B cell (primary cell): ENCODE data around the gene DCST2. TPM values are rescaled to one million over a fixed set of nuclear protein-coding genes. Genes with fewer than 3 reads are reported as not detected.

Experiments used
- ATAC-seq: fragments of 200-7000 bp; cut with Tn5 transposase; one replicate; pipeline ENCODE4 v1.10.0; 2021; ENCODE audit warnings: low read depth, mild to moderate bottlenecking, moderate number of reproducible peaks, moderate library complexity
- CTCF ChIA-PET: fragments of 350-600 bp; sonication (Branson Sonifier 250); formaldehyde crosslinking; loops from one replicate; lab custom pipeline; 2021; ENCODE audit warnings: antibody characterized with exemption, inconsistent platforms; lab: Charles Lee
- POLR2A ChIA-PET: fragments of 350-600 bp; sonication (Branson Sonifier 250); formaldehyde crosslinking; loops from one replicate; lab custom pipeline; 2021; ENCODE audit warnings: antibody characterized with exemption; lab: Charles Lee
- DNase-seq: peaks from one replicate; pipeline ENCODE4 v3.0.0; 2013
- H2AFZ ChIP-seq: 2 replicates; pipeline ENCODE4 v1.6.1; 2012; ENCODE audit warnings: mild to moderate bottlenecking, low read depth, low read length; ENCODE audit not compliant: insufficient read depth, poor library complexity, severe bottlenecking
- H3K27ac ChIP-seq, 2 donors: 1 replicate in 1 of 2; 2 replicates in 1 of 2; pipeline ENCODE4 v1.5.1; 2012 to 2013; ENCODE audit warnings: low read length in 2 of 2, mild to moderate bottlenecking in 2 of 2, moderate library complexity in 1 of 2
- H3K27me3 ChIP-seq, 4 experiments: fragments of 200-600 bp in 1 of 4; sonication (generic) in 1 of 4; replicated peaks in 1 of 4; 1 replicate in 2 of 4; 2 replicates in 2 of 4; pipeline versions ENCODE4 v1.6.1 to v1.7.0; 2013 to 2016; ENCODE audit warnings: low read length in 3 of 4, mild to moderate bottlenecking in 2 of 4, mixed read lengths in 1 of 4, moderate library complexity in 1 of 4; ENCODE audit not compliant: insufficient read depth in 4 of 4, control insufficient read depth in 3 of 4; ENCODE audit errors: control extremely low read depth in 1 of 4
- H3K36me3 ChIP-seq, 2 experiments: replicated peaks in 1 of 2; 1 replicate in 1 of 2; 2 replicates in 1 of 2; pipeline versions ENCODE4 v1.6.1 to v1.7.1; 2013; ENCODE audit warnings: low read length in 1 of 2; ENCODE audit not compliant: insufficient read depth in 2 of 2, control insufficient read depth in 1 of 2; ENCODE audit errors: control extremely low read depth in 1 of 2, extremely low read depth in 1 of 2
- H3K4me1 ChIP-seq, 2 donors: fragments of 200-600 bp in 1 of 2; sonication (generic) in 1 of 2; 1 replicate in 1 of 2; 2 replicates in 1 of 2; pipeline versions ENCODE4 v1.5.1 to v1.6.1; 2013 to 2017; ENCODE audit warnings: low read length in 2 of 2; ENCODE audit not compliant: control insufficient read depth in 2 of 2, insufficient read depth in 2 of 2
- H3K4me2 ChIP-seq: replicated peaks from 2 replicates; pipeline ENCODE3; 2012; ENCODE audit warnings: mild to moderate bottlenecking, low read depth, low read length; ENCODE audit not compliant: poor library complexity, severe bottlenecking
- H3K4me3 ChIP-seq, 5 experiments: fragments of 200-600 bp in 1 of 5; sonication (generic) in 1 of 5; 1 replicate in 3 of 5; 2 replicates in 2 of 5; pipeline versions ENCODE4 v1.5.1 to v1.7.0; 2011 to 2016; ENCODE audit warnings: low read length in 4 of 5, mild to moderate bottlenecking in 4 of 5, low read depth in 2 of 5, control low read depth in 1 of 5, moderate library complexity in 1 of 5; ENCODE audit not compliant: insufficient read depth in 1 of 5; ENCODE audit errors: control extremely low read depth in 1 of 5, extremely low read depth in 1 of 5
- H3K79me2 ChIP-seq: fragments of 200-600 bp; sonication (generic); one replicate; pipeline ENCODE4 v1.6.0; 2016; ENCODE audit warnings: low read length; ENCODE audit not compliant: control insufficient read depth, insufficient read depth
- H3K9ac ChIP-seq: fragments of 200-600 bp; sonication (generic); 2 replicates; pipeline ENCODE4 v1.6.1; 2017; ENCODE audit warnings: mild to moderate bottlenecking, low read length, moderate library complexity
- H3K9me3 ChIP-seq, 3 donors: one replicate each; pipeline versions ENCODE4 v1.6.1 to v1.7.1; 2013; ENCODE audit warnings: low read length in 2 of 3; ENCODE audit not compliant: control insufficient read depth in 2 of 3, insufficient read depth in 1 of 3; ENCODE audit errors: control extremely low read depth in 1 of 3
- H4K20me1 ChIP-seq: 2 replicates; pipeline ENCODE4 v1.6.0; 2012; ENCODE audit warnings: mild to moderate bottlenecking, low read length; ENCODE audit not compliant: insufficient read depth, control insufficient read depth, poor library complexity, severe bottlenecking
- H3K27ac Mint-ChIP-seq: one replicate; pipeline ENCODE4 v1.8.0; 2021; ENCODE audit warnings: mixed read lengths
- H3K27me3 Mint-ChIP-seq: one replicate; pipeline ENCODE4 v1.8.0; 2021; ENCODE audit warnings: mixed read lengths
- H3K4me1 Mint-ChIP-seq: one replicate; pipeline ENCODE4 v1.8.0; 2021; ENCODE audit warnings: mixed read lengths
- H3K4me3 Mint-ChIP-seq: one replicate; pipeline ENCODE4 v1.8.0; 2021; ENCODE audit warnings: mixed read lengths
- H3K9me3 Mint-ChIP-seq: one replicate; pipeline ENCODE4 v1.8.0; 2022; ENCODE audit warnings: mixed read lengths; ENCODE audit not compliant: insufficient read depth
- CTCF ChIP-seq: fragments of 200-600 bp; IDR thresholded peaks from one replicate; pipeline ENCODE4 v1.8.0; 2022; ENCODE audit warnings: antibody characterized with exemption, mild to moderate bottlenecking
- EZH2 ChIP-seq: IDR thresholded peaks from 2 replicates; pipeline ENCODE4 v1.6.1; 2012; ENCODE audit warnings: borderline replicate concordance, low read depth, mild to moderate bottlenecking, moderate library complexity, low read length; ENCODE audit not compliant: insufficient read depth, poor library complexity, severe bottlenecking
- WGBS: methylation state at CpG from one replicate; pipeline ENCODE4 v1.1.5; 2013; ENCODE audit warnings: missing lambda C conversion rate; ENCODE audit not compliant: insufficient coverage; 5-methylcytosine and 5-hydroxymethylcytosine counted together
- intact Hi-C: fragments of 100-400 bp; cut with micrococcal nuclease; formaldehyde crosslinking; loops from one replicate; pipeline ENCODE4 v1.10.0; 2022
- polyA plus RNA-seq: library from polyadenylated mRNA; depleted of rRNA; stranded (reverse); fragments of >200 nt; gene quantifications from 2 replicates; pipeline ENCODE4 v1.2.3, GENCODE V29; 2012
- total RNA-seq, 2 donors: library from RNA; stranded (reverse); fragments of 120-200 nt in 1 of 2; gene quantifications; 1 replicate in 1 of 2; 2 replicates in 1 of 2; pipeline versions ENCODE4 v1.2.3 to v1.2.4, GENCODE V29; 2013 to 2022

The DCST2 gene
- total and polyA plus RNA-seq, 2 donors (not counting 1 experiment from before 2014, with no cell fraction given), result 0.89 to 5.4 TPM

- Histone ChIP-seq H4K20me1 (no peaks in the 10 kb centered on the region), H3K9me3 (no peaks in the 10 kb centered on the region), H3K27ac (no peak overlapping the region), H3K9ac (no peak overlapping the region), H3K4me2 (no peak overlapping the region), H3K36me3 (no peaks in the 10 kb centered on the region), H3K4me3 (no peak overlapping the region), H3K27me3 (no peaks in the 10 kb centered on the region), H2AFZ (no peak overlapping the region), H3K79me2 (no peaks in the 10 kb centered on the region), H3K4me1 (no peaks in the 10 kb centered on the region)
- POLR2A ChIA-PET, result no interaction called here
- Mint-ChIP-seq H3K9me3 (no peaks in the 10 kb centered on the region), H3K27ac (no peak overlapping the region), H3K27me3 (peaks cover 7% of the 10 kb centered on the region), H3K4me3 (no peak overlapping the region), H3K4me1 (no peaks in the 10 kb centered on the region)
- intact Hi-C loops, result no loop called here
- TF ChIP-seq EZH2 (no peak), CTCF (no peak)
- no peak for DNase-seq
- WGBS, result 93% methylated on average over 10 of the region's 16 CpGs
- ATAC-seq, result no peak
- CTCF ChIA-PET, result interaction anchor here (0.6 to 1.8 kb wide), 2 partner anchors 12 to 33 kb away, joined by 3 to 8 read pairs; no protein-coding TSS in a partner anchor
Measured at GRCh38 chr1:155029513-155030242, 3.9 kb downstream of the DCST2 start.

DNA sequence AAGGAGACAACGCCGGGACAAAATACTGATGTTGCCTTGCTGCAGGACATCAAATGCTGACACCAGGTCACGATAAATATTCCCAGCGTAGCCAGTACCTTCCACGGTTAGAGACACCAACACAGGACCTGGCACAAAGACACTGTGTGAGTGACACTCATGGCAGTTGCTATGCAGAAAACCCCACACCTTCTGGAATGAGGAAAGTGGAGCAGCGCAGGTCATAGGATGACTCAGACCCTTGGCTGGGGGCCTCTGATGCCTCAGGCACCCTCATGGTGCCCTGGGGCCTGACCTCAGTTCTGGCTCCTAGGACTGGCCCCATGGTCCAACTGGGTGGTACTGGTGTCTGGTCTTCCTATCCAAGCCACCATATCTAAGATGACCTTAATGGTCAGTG, 7.0 kb downstream of the DCST2 start:
- Mint-ChIP-seq H3K27ac (no peak overlapping the region), H3K4me1 (no peaks in the 10 kb centered on the region), H3K4me3 (no peak overlapping the region), H3K27me3 (no peaks in the 10 kb centered on the region), H3K9me3 (no peaks in the 10 kb centered on the region)
- 97% methylated on average over 6 of the region's 6 CpGs for WGBS
- intact Hi-C loops, result no loop called here
- ChIA-PET POLR2A (no interaction called here), CTCF (no interaction called here)
- H3K36me3 ChIP-seq, result no peaks in the 10 kb centered on the region
- H3K9ac ChIP-seq, result no peak overlapping the region
- no peaks in the 10 kb centered on the region for H3K27me3 ChIP-seq
- H4K20me1 ChIP-seq, result no peaks in the 10 kb centered on the region
- H3K4me3 ChIP-seq, result no peak overlapping the region
- H3K4me2 ChIP-seq, result no peak overlapping the region
- no peaks in the 10 kb centered on the region for H3K9me3 ChIP-seq
- TF ChIP-seq EZH2, result no peak
- TF ChIP-seq CTCF, result no peak
- DNase-seq (no peak), ATAC-seq (no peak)
- H2AFZ ChIP-seq, result no peak overlapping the region
- H3K4me1 ChIP-seq, result no peaks in the 10 kb centered on the region
- H3K79me2 ChIP-seq, result peaks cover 3% of the 10 kb centered on the region
- no peak overlapping the region for H3K27ac ChIP-seq
